GM03348 (cell line): ENCODE results near the gene SAMD4A.
A peak's percentile ranks its signal among the peaks of the same experiment; 100 is the strongest.

Experiments
- DNase-seq: peaks from one replicate; pipeline ENCODE4 v3.0.0; 2012; ENCODE audit warnings: low spot score

The SAMD4A gene

DNA sequence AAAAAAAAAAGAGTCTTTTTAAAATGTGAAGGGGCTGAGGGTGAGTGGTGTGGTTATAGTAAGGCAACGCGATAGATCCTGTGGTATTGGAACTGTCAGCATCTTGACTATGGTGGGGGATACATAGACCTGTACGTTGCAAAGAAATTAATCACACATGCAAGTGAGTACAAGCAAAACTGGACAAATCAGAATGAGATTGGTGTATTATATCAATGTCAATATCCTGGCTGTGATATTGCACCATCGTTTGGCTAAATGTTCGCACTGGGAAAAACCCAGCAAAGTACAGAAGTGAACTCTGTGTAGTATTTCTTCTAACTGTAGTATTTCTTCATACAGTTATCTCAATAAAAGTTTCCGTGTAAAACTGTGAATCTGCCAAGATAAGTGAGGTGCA, 267.8 kb downstream of the SAMD4A start:
- DNase-seq, result no peak

DNA sequence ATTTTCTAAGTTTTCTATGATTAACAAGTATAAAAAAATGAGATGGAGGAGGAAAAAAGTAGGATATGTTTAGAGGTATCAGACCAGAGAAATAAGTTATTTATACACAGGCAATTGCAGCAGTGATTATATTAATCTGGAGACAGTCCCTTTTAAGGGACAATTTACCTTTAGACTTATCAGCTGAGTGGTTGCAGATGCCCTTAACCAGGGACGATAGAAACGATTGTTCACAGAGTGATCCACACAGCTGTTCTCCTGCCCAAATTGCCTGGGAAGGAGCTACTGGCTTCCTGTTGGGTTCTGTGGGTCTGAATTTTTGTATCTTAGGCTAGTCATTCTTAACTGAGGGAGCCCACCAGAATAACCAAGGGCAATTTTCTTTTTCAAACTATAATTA, 269.3 kb downstream of the SAMD4A start:
- DNase-seq, result no peak

GRCh38 chr14:54837508-54838149, 270.7 kb downstream of the SAMD4A start:
- DNase-seq, result no peak

DNA sequence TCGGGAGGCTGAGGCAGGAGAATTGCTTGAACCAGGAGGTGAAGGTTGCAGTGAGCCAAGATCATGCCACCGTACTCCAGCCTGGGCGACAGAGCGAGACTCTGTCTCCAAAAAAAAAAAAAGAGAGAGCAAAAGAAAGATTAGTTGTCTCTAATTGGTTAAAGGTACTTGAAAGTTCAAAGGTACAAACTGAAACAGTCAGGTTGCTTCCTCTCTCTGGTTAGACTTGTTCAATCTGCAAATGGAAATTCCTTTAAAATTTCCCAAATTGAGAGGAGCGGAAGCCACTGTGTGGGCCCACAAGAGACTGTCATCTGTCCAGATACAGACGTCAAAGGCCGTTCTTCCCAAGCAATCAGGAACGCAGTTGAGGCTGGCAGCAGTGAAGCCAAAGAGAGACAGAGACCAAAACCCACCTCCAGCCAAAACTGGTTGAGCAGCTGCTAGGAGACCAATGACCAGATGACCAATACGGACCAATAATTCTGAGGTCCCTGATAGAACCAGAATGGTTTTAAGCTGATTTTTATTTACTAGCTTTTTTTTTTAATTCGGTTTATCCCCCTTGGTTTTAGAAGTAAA, 272.1 kb downstream of the SAMD4A start:
- no peak for DNase-seq

DNA sequence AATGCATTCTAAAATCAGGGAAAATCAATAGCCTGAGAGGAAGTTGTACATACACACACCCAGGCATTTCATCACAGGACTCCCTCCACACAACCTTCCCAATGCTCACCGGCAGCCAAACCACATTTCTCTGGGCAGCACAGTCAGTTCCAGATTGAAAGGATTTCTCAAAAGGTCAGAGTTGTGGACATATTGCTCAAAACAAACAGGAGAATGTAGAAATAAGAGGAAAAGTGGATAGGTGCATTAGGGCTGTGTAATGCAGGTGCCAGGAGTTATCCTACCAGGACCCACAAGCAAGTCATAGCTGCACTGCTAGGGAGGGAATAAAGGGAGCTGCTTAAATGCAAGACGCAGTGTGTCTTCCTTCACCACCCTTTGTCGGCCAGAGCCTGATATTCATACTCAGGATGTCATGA, 272.8 kb downstream of the SAMD4A start:
- DNase-seq, result peak; percentile 31

GRCh38 chr14:54840336-54840735, 273.4 kb downstream of the SAMD4A start:
- DNase-seq, result no peak

DNA sequence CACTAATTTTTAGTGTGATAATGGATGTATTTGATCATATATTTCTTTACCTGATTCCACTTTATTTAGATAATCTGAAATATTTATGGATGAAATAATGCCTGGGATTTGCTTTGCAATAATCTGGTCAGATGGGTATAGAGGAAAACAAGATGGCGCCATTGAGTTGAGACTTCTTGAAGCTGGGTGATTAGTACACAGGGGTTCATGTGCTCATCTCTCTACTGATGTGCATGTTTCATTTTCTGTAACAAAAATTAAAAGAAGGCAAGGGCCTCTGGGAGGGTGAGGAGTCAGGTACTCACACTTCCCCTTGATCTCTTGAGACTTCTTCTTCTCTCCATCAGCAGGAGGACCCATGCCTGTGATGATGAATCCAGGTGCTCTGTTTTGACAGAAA, 273.9 kb downstream of the SAMD4A start:
- DNase-seq, result no peak
